IPS DF 6.9 (cell line): ENCODE data around the gene OR1C1.
"Not testable (repeated sequence)": the region's sequence is repeated elsewhere in the genome, so short reads cannot be mapped to it uniquely, and the experiment has no call there.

ENCODE experiments used
- DNase-seq: peaks from one replicate; pipeline ENCODE4 v3.0.0-alpha.2; 2013; ENCODE audit warnings: low read depth, low spot score
- H3K27ac ChIP-seq: one replicate; pipeline ENCODE4 v1.5.1; 2013; ENCODE audit warnings: low read length, control low read depth
- H3K27me3 ChIP-seq: 2 replicates; pipeline ENCODE4 v1.6.1; 2013; ENCODE audit warnings: mild to moderate bottlenecking, low read length; ENCODE audit not compliant: control insufficient read depth, insufficient read depth
- H3K36me3 ChIP-seq: 2 replicates; pipeline ENCODE4 v1.6.1; 2013; ENCODE audit warnings: low read length; ENCODE audit not compliant: control insufficient read depth, insufficient read depth
- H3K4me1 ChIP-seq: 2 replicates; pipeline ENCODE4 v1.6.1; 2013; ENCODE audit warnings: low read length; ENCODE audit not compliant: control insufficient read depth, insufficient read depth
- H3K4me3 ChIP-seq: 2 replicates; pipeline ENCODE4 v1.5.1; 2013; ENCODE audit warnings: mild to moderate bottlenecking, low read length
- H3K9me3 ChIP-seq: 2 replicates; pipeline ENCODE4 v1.6.1; 2013; ENCODE audit warnings: low read length, inconsistent platforms; ENCODE audit not compliant: control insufficient read depth, insufficient read depth
- WGBS: extraction: QIAGEN DNeasy Blood & Tissue Kit; methylation state at CpG from one replicate; pipeline ENCODE4 v1.1.7; 2013; ENCODE audit warnings: mixed read lengths, missing lambda C conversion rate; ENCODE audit not compliant: insufficient read length, insufficient coverage; 5-methylcytosine and 5-hydroxymethylcytosine counted together

OR1C1 gene

DNA sequence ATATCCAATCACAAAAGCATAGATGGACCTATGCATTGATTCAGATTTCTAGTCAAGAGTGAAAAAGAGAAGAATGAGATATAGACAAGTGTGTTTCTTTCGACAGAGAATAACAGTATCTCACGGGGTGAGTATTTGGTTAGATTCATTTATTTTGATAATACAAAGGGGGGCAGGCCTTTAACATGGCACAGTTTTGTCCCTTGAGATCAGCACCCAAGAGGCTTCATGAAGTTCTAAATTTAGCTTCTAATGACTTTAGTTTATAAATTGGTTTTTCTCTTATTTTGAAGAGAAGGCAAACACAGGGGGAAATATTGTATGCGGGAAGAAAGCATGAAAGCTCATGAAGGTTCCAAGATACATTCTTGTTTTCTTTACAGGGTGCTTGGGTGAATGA is at the start of gene OR1C1:
Gene OR1C1 (minus strand): TSS at position 101 of the 400 bp plus-strand sequence. CDS start 2,150 bp downstream, outside the sequence.
- DNase-seq: no peak
- no peak within 1 kb of the TSS for H3K27ac ChIP-seq

DNA sequence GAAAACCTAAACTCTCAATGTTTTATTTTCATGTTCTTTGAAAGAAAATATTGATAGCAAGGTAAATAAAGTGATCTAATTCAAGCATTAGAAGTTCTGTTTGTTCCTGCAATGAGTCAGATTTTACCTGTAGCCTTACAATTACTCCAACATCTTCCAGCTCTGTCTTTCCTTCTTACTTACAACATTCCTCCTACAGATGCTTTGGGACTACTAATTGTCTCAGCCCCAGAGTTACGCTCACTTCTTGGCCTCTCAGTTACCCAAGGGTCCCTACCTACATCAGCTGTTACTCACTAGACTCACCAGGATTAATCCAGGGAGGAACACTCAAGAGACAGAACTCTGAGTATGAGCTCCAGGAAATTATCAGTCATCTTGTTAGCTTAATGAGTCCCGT is 37.2 kb upstream of the OR1C1 start:
- H3K27me3 ChIP-seq: no peaks in the 10 kb centered on the region
- H3K27ac ChIP-seq: no peak overlapping the region
- H3K9me3 ChIP-seq: no peaks in the 10 kb centered on the region; the same call in 1 of the 2 replicates
- no peak for DNase-seq
- no peaks in the 10 kb centered on the region for H3K36me3 ChIP-seq
- H3K4me3 ChIP-seq: no peak overlapping the region
- WGBS: no CpG with 5 or more reads among the region's 2 CpGs
- no peaks in the 10 kb centered on the region for H3K4me1 ChIP-seq

More for the DNA sequence above, at the start of gene OR1C1:
- WGBS: no CpG with 5 or more reads among the region's 3 CpGs
- no peak within 1 kb of the TSS for H3K4me3 ChIP-seq
- no peaks in the 10 kb centered on the region for H3K9me3 ChIP-seq
- H3K36me3 ChIP-seq: no peaks in the 10 kb centered on the region
- H3K4me1 ChIP-seq: no peaks in the 10 kb centered on the region
- no peaks in the 10 kb centered on the region for H3K27me3 ChIP-seq

GRCh38 chr1:247769603-247770002 is 9.2 kb upstream of the OR1C1 start:
- no peaks in the 10 kb centered on the region for H3K9me3 ChIP-seq
- no peak for DNase-seq
- no peak overlapping the region for H3K27ac ChIP-seq
- H3K27me3 ChIP-seq: no peaks in the 10 kb centered on the region
- H3K4me3 ChIP-seq: no peak overlapping the region
- H3K36me3 ChIP-seq: no peaks in the 10 kb centered on the region
- H3K4me1 ChIP-seq: no peaks in the 10 kb centered on the region

GRCh38 chr1:247754311-247754710 is 6.0 kb downstream of the OR1C1 start:
- no CpG with 5 or more reads among the region's 1 CpG for WGBS
- not testable (repeated sequence) for H3K27ac ChIP-seq, H3K9me3 ChIP-seq, H3K4me3 ChIP-seq, H3K36me3 ChIP-seq, H3K27me3 ChIP-seq, H3K4me1 ChIP-seq, DNase-seq

- DNase-seq: no peak
- Histone ChIP-seq H3K27me3 (no peaks in the 10 kb centered on the region), H3K4me3 (no peak overlapping the region), H3K4me1 (no peaks in the 10 kb centered on the region; the same call in 1 of the 2 replicates), H3K9me3 (no peaks in the 10 kb centered on the region), H3K27ac (no peak overlapping the region), H3K36me3 (no peaks in the 10 kb centered on the region)
- no CpG with 5 or more reads among the region's 1 CpG for WGBS
Observed at GRCh38 chr1:247749870-247750269, 10.5 kb downstream of the OR1C1 start.

- no CpG with 5 or more reads among the region's 2 CpGs for WGBS
Observed at GRCh38 chr1:247748041-247748440, 12.3 kb downstream of the OR1C1 start, which contains the start of gene OR14A2. Gene OR14A2 (minus strand): TSS chr1:247748141.

DNA sequence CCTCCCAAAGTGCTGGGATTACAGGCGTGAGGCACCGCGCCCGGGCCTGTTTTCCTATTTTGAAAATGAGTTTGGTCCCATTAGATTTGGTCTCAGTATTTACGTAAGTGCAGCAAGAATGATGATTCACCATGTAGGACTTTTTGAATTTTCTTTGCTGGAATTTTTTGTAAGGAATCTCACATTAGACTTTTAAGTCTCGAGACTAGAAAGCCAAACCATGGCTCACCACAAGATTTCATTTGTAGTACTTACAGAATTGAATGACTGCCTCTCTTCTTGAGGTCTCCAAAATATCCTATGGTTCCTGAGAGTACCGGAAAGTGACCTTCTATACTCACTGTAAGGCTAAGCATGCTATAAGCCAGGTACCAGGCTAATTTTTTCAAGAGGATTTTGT is 12.7 kb downstream of the OR1C1 start:
- DNase-seq: no peak
- Histone ChIP-seq H3K27ac (no peak overlapping the region), H3K36me3 (no peaks in the 10 kb centered on the region), H3K9me3 (no peaks in the 10 kb centered on the region), H3K4me3 (no peak overlapping the region), H3K27me3 (no peaks in the 10 kb centered on the region), H3K4me1 (no peaks in the 10 kb centered on the region; the same call in 1 of the 2 replicates)
- no CpG with 5 or more reads among the region's 7 CpGs for WGBS

More at GRCh38 chr1:247748041-247748440, 12.3 kb downstream of the OR1C1 start, which contains the start of gene OR14A2:
- Histone ChIP-seq H3K27ac (no peak within 1 kb of the TSS), H3K36me3 (no peaks in the 10 kb centered on the region), H3K27me3 (no peaks in the 10 kb centered on the region), H3K4me3 (no peak within 1 kb of the TSS), H3K9me3 (no peaks in the 10 kb centered on the region), H3K4me1 (no peaks in the 10 kb centered on the region; the same call in 1 of the 2 replicates)
- DNase-seq: no peak

- no peaks in the 10 kb centered on the region; the same call in 1 of the 2 replicates for H3K4me1 ChIP-seq
- H3K9me3 ChIP-seq: no peaks in the 10 kb centered on the region
- H3K27me3 ChIP-seq: no peaks in the 10 kb centered on the region
- WGBS: no CpG with 5 or more reads among the region's 3 CpGs
- no peak overlapping the region for H3K27ac ChIP-seq
- no peak for DNase-seq
- no peaks in the 10 kb centered on the region for H3K36me3 ChIP-seq
- H3K4me3 ChIP-seq: no peak overlapping the region
Observed at GRCh38 chr1:247746391-247746935, 13.9 kb downstream of the OR1C1 start.

DNA sequence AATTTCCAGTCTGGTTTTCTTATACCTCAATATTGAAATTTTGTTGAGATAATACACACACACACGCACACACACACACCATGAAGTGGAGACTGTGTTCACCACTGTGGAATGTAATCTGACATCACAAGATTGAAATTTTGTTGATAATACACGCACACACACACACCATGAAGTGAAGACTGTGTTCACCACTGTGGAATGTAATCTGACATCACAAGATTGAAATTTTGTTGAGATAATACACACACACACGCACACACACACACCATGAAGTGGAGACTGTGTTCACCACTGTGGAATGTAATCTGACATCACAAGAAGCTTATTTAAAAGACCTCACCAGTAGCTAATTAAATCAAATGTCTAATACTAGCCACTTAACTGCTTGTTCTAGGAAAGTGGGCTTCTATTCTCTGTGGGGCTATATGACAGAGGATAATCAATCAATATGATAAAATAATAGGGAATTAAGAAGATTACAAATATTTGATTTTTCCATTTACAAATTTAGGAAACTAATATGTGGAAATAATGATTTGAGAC is 18.1 kb downstream of the OR1C1 start:
- not testable (repeated sequence) for H3K27ac ChIP-seq, H3K4me1 ChIP-seq, H3K27me3 ChIP-seq, DNase-seq, H3K4me3 ChIP-seq, H3K9me3 ChIP-seq, H3K36me3 ChIP-seq
- no CpG with 5 or more reads among the region's 3 CpGs for WGBS

GRCh38 chr1:247741756-247742155 is 18.6 kb downstream of the OR1C1 start:
- WGBS: no CpG with 5 or more reads among the region's 5 CpGs
- Histone ChIP-seq H3K9me3 (no peaks in the 10 kb centered on the region), H3K4me1 (no peaks in the 10 kb centered on the region; the same call in 1 of the 2 replicates), H3K27me3 (no peaks in the 10 kb centered on the region), H3K36me3 (no peaks in the 10 kb centered on the region), H3K27ac (no peak overlapping the region), H3K4me3 (no peak overlapping the region)
- no peak for DNase-seq

- no CpG with 5 or more reads among the region's 2 CpGs for WGBS
- Histone ChIP-seq H3K4me3 (no peak overlapping the region), H3K4me1 (no peaks in the 10 kb centered on the region; the same call in 1 of the 2 replicates), H3K9me3 (no peaks in the 10 kb centered on the region), H3K27ac (no peak overlapping the region), H3K27me3 (no peaks in the 10 kb centered on the region), H3K36me3 (no peaks in the 10 kb centered on the region)
- no peak for DNase-seq
Observed at GRCh38 chr1:247740721-247741120, 19.6 kb downstream of the OR1C1 start.
